Activated naive CD8-positive, alpha-beta T cell (primary cell): ENCODE results near the gene NPTX2.

Experiments
- H3K27ac Mint-ChIP-seq: one replicate; pipeline ENCODE4 v1.8.0; 2021; ENCODE audit warnings: mixed read lengths
- H3K27me3 Mint-ChIP-seq: one replicate; pipeline ENCODE4 v1.8.0; 2021; ENCODE audit warnings: mixed read lengths
- H3K36me3 Mint-ChIP-seq: one replicate; pipeline ENCODE4 v1.8.0; 2021; ENCODE audit warnings: mixed read lengths
- H3K4me1 Mint-ChIP-seq: one replicate; pipeline ENCODE4 v1.8.0; 2021; ENCODE audit warnings: low read depth, mixed read lengths
- H3K4me3 Mint-ChIP-seq: one replicate; pipeline ENCODE4 v1.8.0; 2021; ENCODE audit warnings: mild to moderate bottlenecking, mixed read lengths
- H3K9me3 Mint-ChIP-seq: one replicate; pipeline ENCODE4 v1.8.0; 2021; ENCODE audit warnings: low read depth, mixed read lengths

The NPTX2 gene

DNA sequence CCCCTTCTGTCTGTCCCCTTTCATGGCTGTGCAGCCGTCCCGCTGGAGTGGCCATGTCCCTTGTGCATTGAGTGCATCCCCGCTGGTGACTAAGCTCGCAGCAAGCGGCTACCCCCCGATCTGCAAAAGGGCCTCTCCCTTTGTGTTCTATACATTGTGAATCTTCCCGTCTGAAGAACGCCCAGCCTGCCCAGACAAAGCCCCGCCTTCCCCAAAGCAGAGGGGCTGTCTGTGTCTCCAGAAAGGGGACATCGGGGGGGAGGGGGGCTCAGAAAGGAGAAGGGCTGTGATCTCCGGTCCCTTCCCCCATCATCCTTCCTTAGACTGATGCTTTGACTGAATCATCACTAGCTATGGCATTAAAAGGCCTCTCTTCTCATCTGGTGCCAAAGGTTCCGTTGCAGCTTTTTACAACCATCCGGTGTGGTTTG lies 11.9 kb downstream of the NPTX2 start:
- no peak overlapping the region for H3K27ac Mint-ChIP-seq
- peaks cover 5% of the 10 kb centered on the region for H3K27me3 Mint-ChIP-seq
- no peaks in the 10 kb centered on the region for H3K4me1 Mint-ChIP-seq
- H3K9me3 Mint-ChIP-seq = peaks cover 8% of the 10 kb centered on the region
- no peak overlapping the region for H3K4me3 Mint-ChIP-seq
- no peaks in the 10 kb centered on the region for H3K36me3 Mint-ChIP-seq

GRCh38 chr7:98630149-98630548 lies 13.1 kb downstream of the NPTX2 start:
- H3K36me3 Mint-ChIP-seq = no peaks in the 10 kb centered on the region
- peaks cover 8% of the 10 kb centered on the region for H3K9me3 Mint-ChIP-seq
- H3K27ac Mint-ChIP-seq = no peak overlapping the region
- peaks cover 5% of the 10 kb centered on the region for H3K27me3 Mint-ChIP-seq
- no peaks in the 10 kb centered on the region for H3K4me1 Mint-ChIP-seq
- no peak overlapping the region for H3K4me3 Mint-ChIP-seq

- Mint-ChIP-seq H3K9me3 (peaks cover 8% of the 10 kb centered on the region), H3K27me3 (peaks cover 5% of the 10 kb centered on the region), H3K4me1 (no peaks in the 10 kb centered on the region), H3K4me3 (no peak overlapping the region), H3K27ac (no peak overlapping the region), H3K36me3 (no peaks in the 10 kb centered on the region)
These were observed 13.7 kb downstream of the NPTX2 start for GRCh38 chr7:98630770-98631169.

DNA sequence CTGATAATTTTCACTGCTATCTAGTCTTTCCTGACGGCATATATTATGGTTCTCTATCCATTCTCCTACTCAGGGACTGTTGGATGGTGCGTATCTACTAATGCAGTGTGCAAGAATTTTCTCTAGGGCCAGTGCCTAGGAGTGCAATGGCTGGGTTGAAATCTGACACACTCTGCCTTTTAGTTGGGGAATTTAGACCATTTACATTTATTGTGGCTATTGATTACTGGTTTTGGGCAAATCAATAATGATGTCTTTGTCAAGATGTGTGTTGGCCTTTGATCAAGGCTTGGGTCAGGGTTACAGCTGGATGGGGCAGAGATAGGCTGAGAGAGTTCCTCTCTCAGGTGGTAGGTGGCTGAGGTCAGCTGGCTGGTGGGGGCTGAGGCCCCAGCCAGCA lies 21.8 kb downstream of the NPTX2 start:
- H3K4me1 Mint-ChIP-seq = no peaks in the 10 kb centered on the region

GRCh38 chr7:98640375-98640774 lies 23.3 kb downstream of the NPTX2 start:
- Mint-ChIP-seq H3K27ac (no peak overlapping the region), H3K36me3 (no peaks in the 10 kb centered on the region), H3K27me3 (no peaks in the 10 kb centered on the region), H3K9me3 (peaks cover 4% of the 10 kb centered on the region), H3K4me1 (no peaks in the 10 kb centered on the region), H3K4me3 (no peak overlapping the region)

More for the DNA sequence above, 21.8 kb downstream of the NPTX2 start:
- H3K9me3 Mint-ChIP-seq = peaks cover 4% of the 10 kb centered on the region
- no peaks in the 10 kb centered on the region for H3K27me3 Mint-ChIP-seq
- no peak overlapping the region for H3K4me3 Mint-ChIP-seq
- no peak overlapping the region for H3K27ac Mint-ChIP-seq
- no peaks in the 10 kb centered on the region for H3K36me3 Mint-ChIP-seq

GRCh38 chr7:98641646-98642500 lies 24.8 kb downstream of the NPTX2 start:
- H3K36me3 Mint-ChIP-seq = no peaks in the 10 kb centered on the region
- peaks cover 1% of the 10 kb centered on the region for H3K27me3 Mint-ChIP-seq
- H3K27ac Mint-ChIP-seq = no peak overlapping the region
- no peaks in the 10 kb centered on the region for H3K4me1 Mint-ChIP-seq
- H3K9me3 Mint-ChIP-seq = peaks cover 4% of the 10 kb centered on the region
- H3K4me3 Mint-ChIP-seq = no peak overlapping the region

- no peak overlapping the region for H3K4me3 Mint-ChIP-seq
- H3K27ac Mint-ChIP-seq = no peak overlapping the region
These were observed 26.3 kb downstream of the NPTX2 start for GRCh38 chr7:98643236-98643985.

GRCh38 chr7:98646465-98646864 lies 29.4 kb downstream of the NPTX2 start:
- Mint-ChIP-seq H3K27ac (no peak overlapping the region), H3K27me3 (peaks cover 4% of the 10 kb centered on the region), H3K36me3 (no peaks in the 10 kb centered on the region), H3K4me1 (no peaks in the 10 kb centered on the region), H3K9me3 (peaks cover 11% of the 10 kb centered on the region), H3K4me3 (no peak overlapping the region)

More at GRCh38 chr7:98643236-98643985, 26.3 kb downstream of the NPTX2 start:
- Mint-ChIP-seq H3K27me3 (peaks cover 1% of the 10 kb centered on the region), H3K9me3 (peaks cover 4% of the 10 kb centered on the region), H3K36me3 (no peaks in the 10 kb centered on the region), H3K4me1 (no peaks in the 10 kb centered on the region)

- Mint-ChIP-seq H3K4me1 (no peaks in the 10 kb centered on the region), H3K27me3 (peaks cover 4% of the 10 kb centered on the region), H3K4me3 (no peak overlapping the region), H3K36me3 (no peaks in the 10 kb centered on the region), H3K9me3 (peaks cover 11% of the 10 kb centered on the region), H3K27ac (no peak overlapping the region)
These were observed 30.2 kb downstream of the NPTX2 start for GRCh38 chr7:98647326-98647725.

GRCh38 chr7:98651760-98652159 lies 34.7 kb downstream of the NPTX2 start:
- Mint-ChIP-seq H3K4me3 (no peak overlapping the region), H3K36me3 (no peaks in the 10 kb centered on the region), H3K4me1 (no peaks in the 10 kb centered on the region)

GRCh38 chr7:98653601-98654310 lies 36.7 kb downstream of the NPTX2 start:
- Mint-ChIP-seq H3K36me3 (no peaks in the 10 kb centered on the region), H3K27ac (no peak overlapping the region), H3K9me3 (peaks cover 11% of the 10 kb centered on the region)

More at GRCh38 chr7:98651760-98652159, 34.7 kb downstream of the NPTX2 start:
- Mint-ChIP-seq H3K9me3 (peaks cover 11% of the 10 kb centered on the region), H3K27me3 (peaks cover 3% of the 10 kb centered on the region), H3K27ac (no peak overlapping the region)

DNA sequence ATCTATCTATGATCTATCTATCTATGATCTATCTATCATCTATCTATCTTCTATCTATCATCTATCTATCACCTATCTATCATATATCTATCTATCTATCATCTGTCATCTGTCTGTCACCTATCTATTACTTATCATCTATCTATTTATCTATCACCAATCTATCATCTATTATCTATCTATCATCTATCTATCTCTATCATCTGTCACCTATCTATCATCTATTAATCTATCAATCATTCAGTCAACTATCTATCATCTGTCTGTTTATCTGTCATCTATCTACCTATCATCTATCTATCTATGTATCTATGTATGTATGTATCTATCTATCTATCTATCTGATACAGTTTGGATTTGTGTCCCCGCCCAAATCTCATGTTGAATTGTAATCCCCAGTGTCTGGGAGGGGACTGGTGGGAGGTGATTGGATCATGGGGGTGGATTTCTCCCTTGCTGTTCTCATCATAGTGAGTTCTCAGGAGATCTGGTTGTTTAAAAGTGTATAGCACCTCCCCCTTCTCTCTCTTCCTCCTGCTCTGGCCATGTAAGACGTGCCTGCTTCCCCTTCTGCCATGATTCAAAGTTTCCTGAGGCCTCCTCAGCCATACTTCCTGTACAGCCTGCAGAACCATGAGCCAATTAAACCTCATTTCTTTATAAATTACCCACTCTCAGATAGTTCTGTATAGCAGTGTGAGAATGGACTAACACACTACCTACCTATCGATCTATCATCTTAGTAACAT lies 37.6 kb downstream of the NPTX2 start:
- peaks cover 7% of the 10 kb centered on the region for H3K9me3 Mint-ChIP-seq
- H3K4me3 Mint-ChIP-seq = no peak overlapping the region
- no peaks in the 10 kb centered on the region for H3K27me3 Mint-ChIP-seq
- H3K4me1 Mint-ChIP-seq = no peaks in the 10 kb centered on the region
- H3K27ac Mint-ChIP-seq = no peak overlapping the region
- no peaks in the 10 kb centered on the region for H3K36me3 Mint-ChIP-seq

More at GRCh38 chr7:98653601-98654310, 36.7 kb downstream of the NPTX2 start:
- Mint-ChIP-seq H3K4me1 (no peaks in the 10 kb centered on the region), H3K27me3 (peaks cover 3% of the 10 kb centered on the region), H3K4me3 (no peak overlapping the region)

- no peaks in the 10 kb centered on the region for H3K36me3 Mint-ChIP-seq
- H3K4me1 Mint-ChIP-seq = no peaks in the 10 kb centered on the region
- peaks cover under 1% of the 10 kb centered on the region for H3K9me3 Mint-ChIP-seq
- H3K27ac Mint-ChIP-seq = no peak overlapping the region
- no peak overlapping the region for H3K4me3 Mint-ChIP-seq
- no peaks in the 10 kb centered on the region for H3K27me3 Mint-ChIP-seq
These were observed 38.5 kb downstream of the NPTX2 start for GRCh38 chr7:98655611-98656010.

GRCh38 chr7:98656899-98657298 lies 39.8 kb downstream of the NPTX2 start:
- Mint-ChIP-seq H3K27me3 (no peaks in the 10 kb centered on the region), H3K9me3 (no peaks in the 10 kb centered on the region), H3K27ac (no peak overlapping the region), H3K4me3 (no peak overlapping the region), H3K36me3 (no peaks in the 10 kb centered on the region), H3K4me1 (no peaks in the 10 kb centered on the region)
